GM12872 (cell line): ENCODE results near the gene C6orf118.

Experiments used
- CTCF ChIP-seq: IDR thresholded peaks from 3 replicates; pipeline ENCODE4 v1.5.1; 2011; ENCODE audit warnings: low read depth, mild to moderate bottlenecking, low read length, moderate library complexity; ENCODE audit not compliant: insufficient read depth

Gene C6orf118

GRCh38 chr6:165306955-165307354, 2.5 kb downstream of the C6orf118 start:
- no peak for TF ChIP-seq CTCF

- TF ChIP-seq CTCF: no peak
These were observed 7.8 kb downstream of the C6orf118 start for GRCh38 chr6:165301372-165302246.

- TF ChIP-seq CTCF: no peak
These were observed 8.9 kb downstream of the C6orf118 start for GRCh38 chr6:165300422-165300936.

- TF ChIP-seq CTCF: no peak
These were observed 10.5 kb downstream of the C6orf118 start for GRCh38 chr6:165298875-165299274.

- no peak for TF ChIP-seq CTCF
These were observed 11.0 kb downstream of the C6orf118 start for GRCh38 chr6:165298402-165298801.

GRCh38 chr6:165292657-165293056, 16.7 kb downstream of the C6orf118 start:
- TF ChIP-seq CTCF: no peak

- no peak for TF ChIP-seq CTCF
These were observed 34.8 kb downstream of the C6orf118 start for GRCh38 chr6:165274611-165275010.
